GM12801 (cell line): ENCODE results near the gene XK.

Source experiments
- TF ChIP-seq, protein P1 (sequence below): IDR thresholded peaks from one replicate; pipeline ENCODE4 v1.5.1; 2011; ENCODE audit warnings: control low read depth; ENCODE audit not compliant: insufficient read length; ENCODE audit errors: extremely low read depth

Gene XK

DNA sequence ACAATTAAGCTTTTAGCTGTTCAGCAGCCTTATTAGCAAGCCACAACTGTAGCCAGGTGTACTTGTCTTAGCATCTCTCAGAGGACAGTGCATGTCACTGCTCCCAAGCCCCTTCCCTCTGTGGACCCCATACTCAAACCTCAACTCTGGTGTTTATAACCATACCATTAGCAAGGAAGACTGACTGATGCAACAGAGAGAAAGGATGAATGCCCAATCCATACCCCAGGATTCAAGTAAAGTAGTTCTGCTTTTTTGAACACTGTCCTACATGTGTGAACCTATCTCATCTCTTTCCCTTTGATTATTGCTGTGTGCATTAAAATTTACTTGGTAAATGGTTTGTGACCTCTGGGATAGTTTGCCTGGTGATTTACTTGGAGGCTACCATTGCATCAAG lies 71.5 kb downstream of the XK start:
- TF ChIP-seq, protein P1, sequence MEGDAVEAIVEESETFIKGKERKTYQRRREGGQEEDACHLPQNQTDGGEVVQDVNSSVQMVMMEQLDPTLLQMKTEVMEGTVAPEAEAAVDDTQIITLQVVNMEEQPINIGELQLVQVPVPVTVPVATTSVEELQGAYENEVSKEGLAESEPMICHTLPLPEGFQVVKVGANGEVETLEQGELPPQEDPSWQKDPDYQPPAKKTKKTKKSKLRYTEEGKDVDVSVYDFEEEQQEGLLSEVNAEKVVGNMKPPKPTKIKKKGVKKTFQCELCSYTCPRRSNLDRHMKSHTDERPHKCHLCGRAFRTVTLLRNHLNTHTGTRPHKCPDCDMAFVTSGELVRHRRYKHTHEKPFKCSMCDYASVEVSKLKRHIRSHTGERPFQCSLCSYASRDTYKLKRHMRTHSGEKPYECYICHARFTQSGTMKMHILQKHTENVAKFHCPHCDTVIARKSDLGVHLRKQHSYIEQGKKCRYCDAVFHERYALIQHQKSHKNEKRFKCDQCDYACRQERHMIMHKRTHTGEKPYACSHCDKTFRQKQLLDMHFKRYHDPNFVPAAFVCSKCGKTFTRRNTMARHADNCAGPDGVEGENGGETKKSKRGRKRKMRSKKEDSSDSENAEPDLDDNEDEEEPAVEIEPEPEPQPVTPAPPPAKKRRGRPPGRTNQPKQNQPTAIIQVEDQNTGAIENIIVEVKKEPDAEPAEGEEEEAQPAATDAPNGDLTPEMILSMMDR = no peak

DNA sequence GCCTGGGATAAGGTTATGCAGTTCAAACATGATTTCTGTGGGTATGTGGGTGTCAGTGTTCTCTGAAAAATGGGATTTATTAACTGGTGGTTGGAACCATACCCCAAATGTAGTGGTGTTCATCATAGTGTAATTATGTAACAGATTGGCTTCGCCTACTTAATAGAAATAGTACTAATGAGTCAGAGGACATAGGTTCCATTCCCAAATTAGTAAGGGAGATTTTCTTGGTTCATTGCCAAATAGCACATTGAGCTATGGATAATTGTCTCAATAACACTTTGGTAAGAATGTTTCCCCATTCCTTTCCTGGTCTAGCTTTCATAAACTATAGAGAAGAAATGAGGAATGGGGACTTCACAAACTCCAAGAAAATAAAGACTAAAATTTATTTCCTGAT lies 73.8 kb downstream of the XK start:
- TF ChIP-seq, protein P1 = no peak

DNA sequence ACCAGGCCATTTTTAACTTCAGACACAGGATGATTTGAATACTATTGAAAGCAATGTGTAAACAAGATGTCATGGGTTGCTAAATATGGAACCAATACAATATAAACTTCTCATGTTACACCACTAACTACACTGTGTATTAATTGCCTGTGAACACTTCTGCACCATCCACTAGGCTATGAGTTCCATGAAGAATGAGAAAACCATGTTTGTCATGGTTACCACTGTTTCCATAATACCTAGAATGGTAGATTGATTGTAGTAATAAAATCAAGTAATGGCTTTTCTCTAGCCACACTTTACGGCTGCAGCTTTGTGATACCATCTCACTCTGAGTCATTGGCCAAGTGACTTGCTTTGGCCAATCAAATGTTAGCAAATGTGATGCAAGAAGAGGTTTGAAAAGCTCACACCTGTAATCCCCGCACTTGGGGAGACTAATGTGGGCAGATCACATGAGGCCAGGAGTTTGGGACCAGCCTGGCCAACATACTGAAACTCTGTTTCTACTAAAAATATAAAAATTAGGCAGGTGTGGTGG lies 74.4 kb downstream of the XK start:
- TF ChIP-seq, protein P1 = no peak

DNA sequence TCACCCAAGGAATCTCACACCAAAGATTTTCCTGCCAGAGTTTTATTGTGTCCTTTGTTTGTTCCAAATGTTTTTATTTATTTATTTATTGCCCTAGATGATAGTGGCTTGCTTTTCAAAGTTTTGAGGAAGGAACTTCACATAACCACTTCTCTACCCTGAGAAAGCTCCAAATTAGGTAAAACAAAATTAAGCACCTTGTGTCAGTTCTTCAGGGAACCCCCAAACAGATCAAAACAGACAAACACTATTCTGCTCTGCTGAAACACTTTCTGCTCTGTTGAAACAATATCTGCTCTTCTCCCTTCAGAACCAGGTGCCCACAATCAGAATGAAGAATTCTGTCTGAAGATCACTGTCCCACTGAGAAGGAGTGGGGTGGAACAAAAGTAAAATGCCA lies 77.8 kb downstream of the XK start:
- TF ChIP-seq, protein P1 = no peak

DNA sequence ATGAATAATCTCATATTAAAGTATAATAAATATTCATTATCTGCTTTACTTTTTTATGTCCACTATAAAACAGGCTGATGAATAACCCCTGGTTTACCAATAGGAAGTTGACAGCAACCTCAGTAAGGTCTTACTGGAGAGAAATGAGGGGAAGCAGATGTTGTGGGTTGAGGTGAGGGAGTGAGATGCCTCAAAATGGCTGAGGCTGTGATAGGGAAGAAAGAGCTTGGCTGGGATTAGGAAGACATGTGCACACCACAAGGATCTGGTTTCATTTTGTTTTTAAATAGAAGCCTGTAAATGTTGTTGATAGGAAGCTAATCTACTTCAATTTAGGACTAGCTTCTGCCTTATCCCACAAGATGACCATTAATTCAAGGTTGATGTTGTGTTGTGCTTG lies 79.9 kb downstream of the XK start:
- TF ChIP-seq, protein P1 = no peak

DNA sequence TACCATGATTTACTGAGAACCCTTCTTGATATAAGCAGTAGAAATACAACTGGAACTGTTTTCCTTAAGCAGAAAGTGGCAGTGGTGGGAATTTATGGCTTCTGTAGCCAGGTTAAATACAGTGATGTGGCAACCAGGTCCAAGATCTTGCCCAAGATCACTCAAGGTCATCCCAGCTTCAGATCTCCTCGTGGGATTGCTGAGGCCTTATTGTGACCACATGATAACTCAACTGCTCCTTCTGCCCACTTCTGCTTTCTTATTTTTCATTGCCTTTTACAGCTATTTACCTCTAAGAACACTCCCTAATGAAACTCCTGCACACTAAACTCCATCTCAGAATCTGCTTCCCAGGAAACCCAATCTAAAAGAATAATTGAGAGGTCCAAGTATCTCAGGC lies 81.8 kb downstream of the XK start:
- TF ChIP-seq, protein P1 = no peak

DNA sequence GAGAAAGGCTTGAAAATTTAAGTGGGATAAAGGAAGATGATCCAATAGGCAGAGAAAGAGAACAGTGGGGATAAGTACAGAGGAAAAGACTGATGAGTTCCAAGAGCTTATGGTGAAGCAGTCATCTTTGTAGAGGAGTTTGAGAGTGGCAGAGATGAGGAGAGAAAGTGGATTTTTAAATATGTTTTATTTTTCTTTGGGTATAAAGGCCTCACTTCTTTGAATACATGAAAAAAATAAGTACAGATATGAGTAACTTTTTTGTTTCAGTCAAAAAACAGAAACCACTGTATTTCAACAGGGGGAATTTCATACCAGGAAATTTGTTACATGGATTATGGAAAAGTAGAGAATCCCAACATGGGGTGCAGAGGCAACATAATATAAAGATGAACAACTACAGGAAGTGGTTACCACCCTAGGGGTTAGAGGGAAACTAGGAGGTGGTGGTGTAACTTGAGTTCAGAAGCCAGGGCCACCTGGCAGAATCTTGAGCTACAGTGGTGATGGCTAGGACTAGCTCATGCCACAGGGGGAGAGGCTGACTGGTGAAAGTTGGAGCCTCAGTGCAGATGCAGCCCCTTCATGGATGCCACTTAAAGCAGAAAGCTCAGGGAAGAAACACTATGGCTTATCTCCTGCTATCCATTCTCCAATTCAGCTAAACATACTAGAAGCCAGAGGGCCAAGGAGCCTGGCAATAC lies 90.8 kb downstream of the XK start:
- TF ChIP-seq, protein P1 = no peak
